Natural killer cell treated with Interleukin-12 subunit alpha and Interleukin-12 subunit beta and Interleukin-15 and Interleukin-18, amount 100 ng/mL, for 72 hours (primary cell): ENCODE measurements around the gene CALCR. TPM values are rescaled to one million over a fixed set of nuclear protein-coding genes. Genes with fewer than 3 reads are reported as not detected.

ENCODE experiments used
- ATAC-seq, 2 donors: fragments of 150-1000 bp; cut with Tn5 transposase in 1 of 2; sonication (Bioruptor Pico), chemical (Tn5 transposase) in 1 of 2; 2 replicates each; pipeline ENCODE4 v1.10.0; 2021
- DNase-seq: peaks from one replicate; pipeline ENCODE4 v3.0.0; 2022; ENCODE audit warnings: low spot score
- H3K27ac Mint-ChIP-seq, 2 donors: 1 replicate in 1 of 2; 2 replicates in 1 of 2; pipeline ENCODE4 v1.8.0; 2022; ENCODE audit warnings: mixed read lengths in 2 of 2, mild to moderate bottlenecking in 1 of 2, moderate library complexity in 1 of 2
- H3K27me3 Mint-ChIP-seq, 2 donors: 1 replicate in 1 of 2; 2 replicates in 1 of 2; pipeline ENCODE4 v1.8.0; 2022; ENCODE audit warnings: mixed read lengths in 2 of 2
- H3K36me3 Mint-ChIP-seq: one replicate; pipeline ENCODE4 v1.8.0; 2022; ENCODE audit warnings: mixed read lengths
- H3K4me1 Mint-ChIP-seq, 2 donors: 1 replicate in 1 of 2; 2 replicates in 1 of 2; pipeline ENCODE4 v1.8.0; 2022; ENCODE audit warnings: low read depth in 2 of 2, mixed read lengths in 2 of 2, mild to moderate bottlenecking in 1 of 2
- H3K4me3 Mint-ChIP-seq: one replicate; pipeline ENCODE4 v1.8.0; 2022; ENCODE audit warnings: mixed read lengths
- H3K9me3 Mint-ChIP-seq: 2 replicates; pipeline ENCODE4 v1.8.0; 2022; ENCODE audit warnings: mixed read lengths
- total RNA-seq, 2 donors: library from RNA; stranded (reverse); gene quantifications; one replicate each; pipeline ENCODE4 v1.2.3, GENCODE V29; 2022

Gene CALCR
- total RNA-seq, 2 donors from 2014 or later = not detected

DNA sequence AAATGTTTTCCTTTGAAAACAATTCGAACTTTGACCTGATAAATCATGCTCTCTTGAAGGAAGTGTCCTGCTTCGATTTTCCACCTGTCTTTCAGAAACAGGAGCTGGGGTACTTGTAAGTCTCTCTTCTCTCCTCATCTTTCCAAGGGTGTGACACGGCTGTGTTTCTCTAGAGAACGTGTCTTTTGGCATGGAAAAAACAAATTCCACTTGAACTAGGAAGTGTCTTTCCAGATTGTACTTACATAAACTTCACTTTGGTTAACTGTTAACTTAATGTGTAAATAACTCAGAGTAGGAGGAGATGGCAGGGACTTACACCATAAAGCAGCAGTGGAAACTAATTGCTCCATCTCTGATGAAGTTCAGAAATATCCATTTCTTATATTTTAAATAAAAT, 4.2 kb upstream of the CALCR start:
- H3K9me3 Mint-ChIP-seq = peaks cover 5% of the 10 kb centered on the region
- no peak for ATAC-seq

DNA sequence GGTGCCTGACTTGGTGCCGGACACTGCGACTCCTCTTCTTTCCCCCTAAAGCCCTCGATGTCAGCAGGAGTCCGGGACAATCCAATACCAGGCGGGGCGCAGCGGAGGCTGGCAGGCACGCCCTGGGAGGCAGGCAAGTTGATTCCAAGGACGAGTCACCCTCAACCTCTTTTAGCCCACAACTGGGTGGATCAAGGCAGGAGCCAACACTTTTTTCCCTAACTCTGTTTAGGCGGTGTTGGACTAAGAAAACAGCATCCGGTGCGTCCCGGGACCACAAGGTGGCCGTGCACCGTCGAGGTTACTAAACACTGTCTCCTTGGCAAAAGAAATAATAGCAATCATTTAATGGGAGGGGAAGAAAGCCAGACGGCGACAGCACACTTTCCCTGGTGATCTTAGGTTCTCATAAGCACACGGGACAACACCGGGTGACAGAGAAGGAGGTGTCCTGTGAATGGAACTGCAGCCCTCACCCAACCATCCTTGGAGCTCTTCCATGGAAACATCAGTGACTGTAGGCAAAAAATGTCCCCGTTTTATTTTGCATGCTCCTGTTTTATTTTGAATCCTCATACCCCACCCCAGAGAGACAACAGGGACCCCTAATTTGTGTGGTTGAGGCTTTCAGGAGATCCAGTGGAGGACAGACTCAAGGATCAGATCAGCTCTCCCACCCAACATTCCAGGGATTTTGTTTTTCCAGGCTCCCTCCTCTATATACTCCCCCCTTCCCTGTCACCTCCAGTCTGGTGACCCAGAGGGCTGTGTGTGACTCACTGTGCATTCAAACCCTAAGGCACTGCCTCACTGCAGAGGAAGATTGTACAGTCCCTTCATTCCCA, 1.3 kb upstream of the CALCR start:
- ATAC-seq (peak in 1 of 2 donors; percentile 6), DNase-seq (no peak)
- Mint-ChIP-seq H3K27me3 (peaks cover 11 to 31% of the 10 kb centered on the region in 2 donors), H3K9me3 (no peaks in the 10 kb centered on the region), H3K27ac (no peak overlapping the region), H3K4me1 (no peaks in the 10 kb centered on the region), H3K4me3 (no peak overlapping the region), H3K36me3 (no peaks in the 10 kb centered on the region)

More for the DNA sequence above, 4.2 kb upstream of the CALCR start:
- Mint-ChIP-seq H3K4me1 (no peaks in the 10 kb centered on the region), H3K36me3 (no peaks in the 10 kb centered on the region), H3K4me3 (no peak overlapping the region), H3K27ac (no peak overlapping the region), H3K27me3 (peaks cover 11 to 26% of the 10 kb centered on the region in 2 donors)
- no peak for DNase-seq

DNA sequence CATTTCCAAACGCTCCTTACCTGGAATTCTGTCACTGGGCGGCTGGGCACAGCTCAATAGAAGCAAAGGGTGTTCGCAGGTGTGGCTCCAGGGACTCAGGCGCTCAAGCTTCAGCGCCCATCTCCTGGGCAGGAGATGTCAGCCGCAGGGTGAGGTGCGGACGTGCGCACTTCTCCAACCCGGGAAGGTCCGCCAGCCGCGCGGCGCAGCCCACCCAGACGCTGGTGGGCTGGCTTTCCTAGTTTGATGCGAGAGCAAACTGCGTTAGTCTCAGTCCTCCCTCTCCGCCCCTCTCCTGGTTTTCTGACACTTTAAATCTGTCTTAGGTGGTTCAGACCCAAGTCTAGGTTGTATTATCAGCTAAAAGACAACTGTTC, 267 bp downstream of the CALCR start:
- H3K27ac Mint-ChIP-seq = no peak overlapping the region
- H3K4me1 Mint-ChIP-seq = no peaks in the 10 kb centered on the region
- no peak overlapping the region for H3K4me3 Mint-ChIP-seq
- H3K9me3 Mint-ChIP-seq = no peaks in the 10 kb centered on the region
- H3K36me3 Mint-ChIP-seq = no peaks in the 10 kb centered on the region
- ATAC-seq (no peak), DNase-seq (no peak)
- peaks cover 11 to 39% of the 10 kb centered on the region in 2 donors for H3K27me3 Mint-ChIP-seq

DNA sequence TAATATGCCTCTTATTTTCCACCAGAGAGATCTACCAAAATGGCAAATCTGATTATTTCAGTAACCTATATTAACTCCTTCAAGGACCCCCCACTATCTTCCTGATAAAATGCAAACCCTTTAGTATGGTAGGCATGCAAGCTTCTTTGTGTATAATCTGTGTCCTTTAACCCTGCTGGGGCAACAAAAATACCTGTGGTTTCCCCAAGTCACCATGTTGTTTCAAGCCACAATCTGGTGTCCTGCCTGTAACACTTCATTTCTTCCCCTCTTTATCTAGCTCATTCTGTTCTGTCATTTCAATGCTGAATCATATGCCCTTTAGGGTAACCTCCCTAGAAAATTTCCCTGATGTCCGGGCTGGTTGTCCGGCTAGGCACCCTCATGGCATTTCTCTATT, 5.3 kb downstream of the CALCR start:
- Mint-ChIP-seq H3K27me3 (peaks cover 0 to 28% of the 10 kb centered on the region in 2 donors), H3K4me1 (no peaks in the 10 kb centered on the region), H3K36me3 (no peaks in the 10 kb centered on the region), H3K27ac (no peak overlapping the region), H3K9me3 (no peaks in the 10 kb centered on the region), H3K4me3 (no peak overlapping the region)
- ATAC-seq (no peak), DNase-seq (no peak)

DNA sequence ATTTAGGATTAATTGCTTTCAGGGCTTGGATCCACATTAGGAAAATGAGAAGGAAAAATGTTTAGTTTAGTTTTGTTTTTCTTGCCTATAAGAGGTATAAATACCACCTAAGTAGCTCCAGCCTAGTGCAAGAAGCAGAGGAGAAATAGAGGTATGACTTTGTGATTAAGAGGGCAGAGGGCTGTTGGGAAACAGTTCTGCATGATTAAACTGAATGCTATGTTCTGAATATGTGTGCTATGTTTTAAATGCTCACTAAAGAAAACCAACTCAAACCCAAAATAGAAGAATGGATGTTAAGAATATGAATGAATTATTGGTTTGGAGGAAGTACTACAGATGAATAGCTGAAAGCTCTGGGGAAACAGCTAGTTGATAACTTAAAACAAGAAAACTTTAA, 7.6 kb downstream of the CALCR start:
- H3K9me3 Mint-ChIP-seq = no peaks in the 10 kb centered on the region
- no peaks in the 10 kb centered on the region for H3K36me3 Mint-ChIP-seq
- H3K27me3 Mint-ChIP-seq = peaks cover 3 to 19% of the 10 kb centered on the region in 2 donors
- no peak for DNase-seq
- H3K27ac Mint-ChIP-seq = no peak overlapping the region
- no peak for ATAC-seq
- H3K4me1 Mint-ChIP-seq = no peaks in the 10 kb centered on the region
- no peak overlapping the region for H3K4me3 Mint-ChIP-seq

DNA sequence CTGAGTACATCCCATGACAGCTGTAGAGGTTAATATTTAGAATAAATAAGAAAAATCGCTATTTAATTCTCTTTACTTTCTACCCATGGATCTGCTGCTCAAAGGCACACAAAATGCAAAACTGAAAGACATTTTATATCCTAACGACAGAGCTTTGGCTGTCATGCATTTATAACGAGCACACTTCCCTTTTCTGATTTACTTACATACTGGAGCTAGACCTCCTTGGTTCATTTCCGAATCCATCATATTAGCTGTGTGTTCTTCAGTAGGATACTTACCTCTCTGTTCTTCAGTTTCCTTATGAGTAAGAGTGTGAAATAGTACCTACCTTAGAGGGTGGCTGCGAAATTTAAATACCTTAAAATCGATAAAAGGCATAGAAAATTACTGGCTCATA, 10.9 kb downstream of the CALCR start:
- ATAC-seq (no peak), DNase-seq (no peak)
- Mint-ChIP-seq H3K36me3 (no peaks in the 10 kb centered on the region), H3K27me3 (peaks cover 3 to 4% of the 10 kb centered on the region in 2 donors), H3K4me3 (no peak overlapping the region), H3K4me1 (no peaks in the 10 kb centered on the region), H3K9me3 (no peaks in the 10 kb centered on the region), H3K27ac (no peak overlapping the region)

DNA sequence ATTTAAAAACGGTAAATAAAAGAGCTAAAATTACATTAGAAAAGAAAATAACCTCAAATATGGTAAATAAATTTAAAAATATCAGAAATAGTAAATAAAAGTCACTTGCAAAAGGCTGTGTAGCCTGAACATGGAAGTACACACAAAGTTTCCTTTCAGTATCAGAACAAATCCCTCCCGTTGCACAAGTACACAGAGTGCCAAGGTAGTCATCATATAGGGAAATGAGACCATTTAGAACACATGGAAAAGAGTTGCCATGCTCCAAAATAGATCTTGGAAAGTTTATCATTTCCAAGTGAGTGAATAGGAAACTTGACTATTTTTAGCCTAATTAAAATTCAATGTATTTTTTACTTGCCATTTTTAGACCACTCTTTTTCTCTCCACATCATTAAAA, 11.6 kb downstream of the CALCR start:
- no peak for ATAC-seq
- H3K4me1 Mint-ChIP-seq = no peaks in the 10 kb centered on the region
- peaks cover 0 to 3% of the 10 kb centered on the region in 2 donors for H3K27me3 Mint-ChIP-seq
- no peaks in the 10 kb centered on the region for H3K36me3 Mint-ChIP-seq
- H3K27ac Mint-ChIP-seq = no peak overlapping the region
- no peaks in the 10 kb centered on the region for H3K9me3 Mint-ChIP-seq
- no peak overlapping the region for H3K4me3 Mint-ChIP-seq
- DNase-seq = no peak

DNA sequence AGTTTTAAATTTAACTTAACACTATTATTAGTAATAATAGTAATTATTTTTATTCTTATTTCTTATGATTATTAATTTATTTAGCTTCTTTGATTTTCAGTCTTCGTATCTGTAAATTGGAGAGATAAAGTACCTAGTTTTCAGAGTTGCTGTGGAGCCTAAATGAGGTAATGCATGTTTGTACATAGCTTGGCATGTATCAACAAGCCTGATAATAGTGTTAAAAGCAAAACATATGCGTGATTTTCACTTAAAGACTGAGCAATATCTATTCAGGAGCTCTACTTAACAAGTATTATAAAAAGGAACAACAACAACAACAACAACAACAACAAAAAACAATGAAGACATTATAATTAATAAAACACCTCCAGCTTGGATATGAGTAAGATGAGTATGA, 12.4 kb downstream of the CALCR start:
- no peaks in the 10 kb centered on the region for H3K4me1 Mint-ChIP-seq
- ATAC-seq = no peak

DNA sequence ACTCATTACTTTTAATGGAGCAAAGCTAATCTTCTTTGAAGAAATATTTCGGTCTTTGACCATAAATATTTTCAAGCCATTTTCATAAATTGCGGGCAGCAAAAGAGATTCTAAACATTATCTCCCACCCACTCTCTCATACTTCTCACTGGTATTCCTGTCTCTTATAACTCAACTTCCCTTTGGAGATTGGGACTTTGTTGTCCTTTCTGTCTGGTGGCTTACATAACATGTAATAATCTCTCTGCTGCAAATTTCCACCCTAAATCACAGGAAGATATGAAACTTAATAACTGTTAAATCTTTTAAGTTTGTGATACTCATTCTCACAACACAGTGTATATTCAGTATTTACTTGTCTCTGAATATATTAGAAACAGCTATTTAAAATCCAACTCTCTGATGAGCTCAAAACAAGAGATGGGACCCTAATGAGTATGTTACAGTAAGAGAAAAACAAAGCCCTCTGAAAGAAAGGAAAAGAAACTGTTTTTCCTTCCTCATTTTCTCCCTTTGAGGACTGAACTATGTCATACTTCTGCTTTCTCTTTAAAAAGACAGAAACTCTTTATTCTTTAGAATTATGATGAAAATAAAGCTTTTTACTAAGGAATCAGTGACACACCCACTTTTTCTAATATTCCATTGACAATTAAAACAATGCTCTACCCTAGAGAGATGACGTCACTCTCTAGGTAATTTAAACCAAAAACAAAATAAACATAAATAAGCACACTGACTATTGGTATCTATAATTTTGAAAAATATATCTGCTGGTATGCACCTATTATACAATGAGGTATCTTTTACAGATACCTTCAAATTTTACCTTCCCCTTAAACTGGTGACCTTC, 14.7 kb downstream of the CALCR start:
- H3K27me3 Mint-ChIP-seq = peaks cover 0 to 3% of the 10 kb centered on the region in 2 donors
- H3K9me3 Mint-ChIP-seq = no peaks in the 10 kb centered on the region
- no peak overlapping the region for H3K4me3 Mint-ChIP-seq
- no peak overlapping the region for H3K27ac Mint-ChIP-seq
- H3K36me3 Mint-ChIP-seq = no peaks in the 10 kb centered on the region
- H3K4me1 Mint-ChIP-seq = no peaks in the 10 kb centered on the region
- DNase-seq = no peak
- ATAC-seq = no peak

More for the DNA sequence above, 12.4 kb downstream of the CALCR start:
- Mint-ChIP-seq H3K27ac (no peak overlapping the region), H3K36me3 (no peaks in the 10 kb centered on the region), H3K27me3 (peaks cover 0 to 3% of the 10 kb centered on the region in 2 donors), H3K9me3 (no peaks in the 10 kb centered on the region), H3K4me3 (no peak overlapping the region)
- DNase-seq = no peak

DNA sequence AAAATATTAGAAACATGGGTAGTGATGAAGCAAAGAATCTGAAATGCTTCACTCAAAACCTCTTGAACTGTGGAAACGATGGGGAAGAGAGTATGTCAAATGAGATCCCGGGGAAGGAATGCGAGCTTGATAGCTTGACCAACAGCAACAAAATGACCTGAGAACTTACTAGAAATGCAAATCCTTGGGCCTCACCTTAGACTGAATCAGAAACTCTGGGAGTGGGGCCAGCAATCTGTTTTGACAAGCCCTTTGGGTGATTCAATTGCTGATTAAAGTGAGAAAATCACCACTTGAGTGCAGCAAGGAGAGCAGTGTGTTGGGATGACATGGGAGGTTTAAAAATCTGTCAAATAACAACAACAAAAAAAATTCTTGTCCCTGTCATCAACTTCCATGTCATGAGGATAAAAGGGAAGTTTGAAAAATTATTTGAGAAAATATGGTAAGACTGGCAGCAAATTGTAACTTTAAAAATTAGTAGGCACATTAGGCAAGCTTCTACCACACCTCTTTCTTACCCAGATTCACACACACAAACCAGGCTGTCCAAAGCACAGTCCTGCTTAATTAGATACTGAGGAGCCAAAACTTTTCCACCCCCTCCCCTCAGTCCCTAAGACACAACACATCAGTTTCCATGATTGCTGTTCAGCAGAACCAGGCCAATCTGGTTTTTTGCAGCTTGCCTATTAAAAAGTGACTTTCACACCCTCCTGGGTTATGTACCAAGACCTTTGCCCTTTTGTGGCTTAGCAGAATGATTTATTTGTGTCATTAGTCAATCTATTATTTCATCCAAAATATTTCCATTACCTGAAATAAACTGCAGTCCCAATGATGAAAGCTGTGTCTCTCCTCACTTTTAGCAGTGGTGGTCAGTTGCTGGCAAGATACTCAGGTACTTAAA, 15.6 kb downstream of the CALCR start:
- H3K36me3 Mint-ChIP-seq = no peaks in the 10 kb centered on the region
- no peaks in the 10 kb centered on the region for H3K9me3 Mint-ChIP-seq
- no peaks in the 10 kb centered on the region for H3K4me1 Mint-ChIP-seq
- peaks cover 0 to 3% of the 10 kb centered on the region in 2 donors for H3K27me3 Mint-ChIP-seq
- H3K4me3 Mint-ChIP-seq = no peak overlapping the region
- no peak overlapping the region for H3K27ac Mint-ChIP-seq
- DNase-seq (no peak), ATAC-seq (no peak)

DNA sequence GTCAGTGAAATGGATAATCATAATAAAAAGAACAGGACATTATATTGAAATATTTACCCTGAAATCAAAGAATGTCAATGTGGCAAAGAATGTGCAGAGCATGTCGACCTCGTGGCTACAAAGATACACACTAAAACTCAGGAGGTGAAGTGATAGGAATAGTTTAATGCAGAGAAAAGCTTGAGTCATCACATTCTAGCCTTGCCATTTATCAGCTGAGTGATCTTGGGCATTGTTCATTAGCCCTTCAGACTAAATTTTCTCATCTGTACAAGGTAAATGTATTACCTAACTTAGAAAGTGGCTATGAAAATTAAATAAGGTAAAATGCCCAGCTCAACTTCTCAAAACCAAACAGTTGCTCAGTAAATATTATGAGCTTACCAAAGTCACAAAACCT, 22.6 kb downstream of the CALCR start:
- Mint-ChIP-seq H3K27me3 (no peaks in the 10 kb centered on the region), H3K36me3 (no peaks in the 10 kb centered on the region), H3K9me3 (peaks cover 3% of the 10 kb centered on the region), H3K27ac (no peak overlapping the region), H3K4me3 (no peak overlapping the region), H3K4me1 (no peaks in the 10 kb centered on the region)
- DNase-seq (no peak), ATAC-seq (no peak)

DNA sequence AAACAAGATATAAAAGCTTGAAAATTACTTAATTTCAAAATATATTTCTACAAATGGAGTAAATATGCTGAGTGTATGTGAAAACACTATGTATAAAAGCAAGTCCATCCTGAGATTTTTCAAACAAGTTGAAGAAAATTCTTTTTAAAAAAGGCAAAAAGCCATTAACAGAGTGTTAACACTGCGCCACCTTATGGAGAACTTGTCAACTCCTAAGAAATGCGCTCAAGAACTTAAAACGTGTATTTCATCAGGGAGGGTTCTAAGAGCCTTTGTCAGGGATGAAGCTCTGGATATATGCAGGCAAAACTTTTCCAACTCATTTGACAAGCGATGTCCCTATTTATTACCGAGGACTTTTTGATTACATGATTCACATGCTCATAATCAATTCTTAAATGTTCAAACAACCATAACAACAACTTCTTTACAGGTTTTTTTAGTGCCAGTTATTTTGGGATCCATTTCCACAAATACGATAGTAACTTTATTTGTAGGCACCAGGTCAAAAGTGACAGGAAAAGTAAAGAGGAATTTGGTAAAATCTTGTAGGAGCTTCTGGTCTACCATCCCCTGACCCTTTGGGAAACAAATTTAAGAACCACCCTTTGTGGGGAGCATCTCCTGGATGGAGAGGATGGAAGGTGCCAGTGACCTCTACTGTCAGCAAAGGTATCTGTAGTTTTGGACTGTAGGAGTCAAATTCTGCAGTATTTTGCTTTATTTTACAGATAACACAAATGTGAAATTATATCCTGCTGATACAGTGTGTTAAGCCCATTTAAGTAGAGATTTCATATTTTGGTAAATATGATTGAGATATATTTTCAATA, 23.2 kb downstream of the CALCR start:
- H3K36me3 Mint-ChIP-seq = no peaks in the 10 kb centered on the region
- no peak for DNase-seq

DNA sequence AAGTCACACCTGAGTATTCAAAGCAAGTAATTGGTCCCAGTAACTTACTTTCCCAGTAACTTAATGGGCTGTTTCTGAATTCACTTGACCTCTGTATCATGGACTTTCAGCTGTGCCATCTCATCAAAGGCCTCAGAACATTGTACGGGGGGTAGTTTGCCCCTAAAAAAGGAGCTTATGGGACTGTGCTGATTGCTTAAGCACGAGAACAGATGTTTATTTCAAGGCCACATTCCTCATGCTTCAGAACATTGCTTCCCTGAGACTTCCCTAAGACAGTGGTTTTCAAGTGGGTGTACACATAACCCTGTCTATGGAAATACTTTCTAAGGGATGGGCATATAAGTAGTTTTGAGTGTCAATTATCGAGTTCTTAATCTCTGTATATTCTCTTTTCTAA, 26.8 kb downstream of the CALCR start:
- H3K9me3 Mint-ChIP-seq = peaks cover 3% of the 10 kb centered on the region
- no peak overlapping the region for H3K27ac Mint-ChIP-seq
- no peaks in the 10 kb centered on the region for H3K27me3 Mint-ChIP-seq
- DNase-seq (no peak), ATAC-seq (no peak)
- H3K4me3 Mint-ChIP-seq = no peak overlapping the region
- H3K36me3 Mint-ChIP-seq = no peaks in the 10 kb centered on the region
- H3K4me1 Mint-ChIP-seq = no peaks in the 10 kb centered on the region

More for the DNA sequence above, 23.2 kb downstream of the CALCR start:
- ATAC-seq = no peak
- Mint-ChIP-seq H3K9me3 (peaks cover 3% of the 10 kb centered on the region), H3K27me3 (no peaks in the 10 kb centered on the region), H3K4me1 (no peaks in the 10 kb centered on the region), H3K4me3 (no peak overlapping the region), H3K27ac (no peak overlapping the region)
